ENCODE measurements around the gene GRK1.

- TF ChIP-seq, protein P1, sequence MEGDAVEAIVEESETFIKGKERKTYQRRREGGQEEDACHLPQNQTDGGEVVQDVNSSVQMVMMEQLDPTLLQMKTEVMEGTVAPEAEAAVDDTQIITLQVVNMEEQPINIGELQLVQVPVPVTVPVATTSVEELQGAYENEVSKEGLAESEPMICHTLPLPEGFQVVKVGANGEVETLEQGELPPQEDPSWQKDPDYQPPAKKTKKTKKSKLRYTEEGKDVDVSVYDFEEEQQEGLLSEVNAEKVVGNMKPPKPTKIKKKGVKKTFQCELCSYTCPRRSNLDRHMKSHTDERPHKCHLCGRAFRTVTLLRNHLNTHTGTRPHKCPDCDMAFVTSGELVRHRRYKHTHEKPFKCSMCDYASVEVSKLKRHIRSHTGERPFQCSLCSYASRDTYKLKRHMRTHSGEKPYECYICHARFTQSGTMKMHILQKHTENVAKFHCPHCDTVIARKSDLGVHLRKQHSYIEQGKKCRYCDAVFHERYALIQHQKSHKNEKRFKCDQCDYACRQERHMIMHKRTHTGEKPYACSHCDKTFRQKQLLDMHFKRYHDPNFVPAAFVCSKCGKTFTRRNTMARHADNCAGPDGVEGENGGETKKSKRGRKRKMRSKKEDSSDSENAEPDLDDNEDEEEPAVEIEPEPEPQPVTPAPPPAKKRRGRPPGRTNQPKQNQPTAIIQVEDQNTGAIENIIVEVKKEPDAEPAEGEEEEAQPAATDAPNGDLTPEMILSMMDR (IDR thresholded peaks at IDR 0.05): no peak
- TF ChIP-seq POLR2A (IDR thresholded peaks at IDR 0.05): no peak
Observed at GRCh38 chr13:113764793-113765563, 98.0 kb downstream of the GRK1 start.

Data from uterus (tissue), 2 donors.